Fibroblast of skin of left quadriceps (primary cell): ENCODE data around the gene MAU2.
"Not testable (repeated sequence)": the region's sequence is repeated elsewhere in the genome, so short reads cannot be mapped to it uniquely, and the experiment has no call there.

Experiments
- DNase-seq, 2 experiments: peaks; one replicate each; pipeline ENCODE4 v3.0.0-alpha.2; 2013; ENCODE audit warnings: low read depth in 2 of 2

MAU2 gene

GRCh38 chr19:19347401-19348110 lies 26.9 kb downstream of the MAU2 start:
- no peak for DNase-seq

DNA sequence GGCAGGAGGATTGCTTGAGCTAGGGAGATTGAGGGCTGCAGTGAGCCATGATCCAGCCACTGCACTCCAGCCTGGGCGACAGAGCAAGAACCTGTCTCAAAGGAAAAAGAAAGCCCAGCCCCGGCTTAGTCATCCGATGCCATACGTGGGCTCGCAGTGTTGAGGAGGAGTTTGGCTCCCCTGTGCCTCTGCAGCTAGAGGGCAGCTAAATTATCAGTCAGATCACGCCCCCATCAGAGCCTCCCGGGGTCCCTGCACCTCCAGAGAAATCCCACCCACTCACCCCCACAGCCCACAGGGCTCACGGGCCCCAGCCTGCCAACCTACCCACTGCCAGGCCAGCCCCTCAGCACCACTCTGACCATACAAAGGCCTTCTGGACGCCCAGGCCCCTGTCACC lies 27.6 kb downstream of the MAU2 start:
- DNase-seq, result no peak

DNA sequence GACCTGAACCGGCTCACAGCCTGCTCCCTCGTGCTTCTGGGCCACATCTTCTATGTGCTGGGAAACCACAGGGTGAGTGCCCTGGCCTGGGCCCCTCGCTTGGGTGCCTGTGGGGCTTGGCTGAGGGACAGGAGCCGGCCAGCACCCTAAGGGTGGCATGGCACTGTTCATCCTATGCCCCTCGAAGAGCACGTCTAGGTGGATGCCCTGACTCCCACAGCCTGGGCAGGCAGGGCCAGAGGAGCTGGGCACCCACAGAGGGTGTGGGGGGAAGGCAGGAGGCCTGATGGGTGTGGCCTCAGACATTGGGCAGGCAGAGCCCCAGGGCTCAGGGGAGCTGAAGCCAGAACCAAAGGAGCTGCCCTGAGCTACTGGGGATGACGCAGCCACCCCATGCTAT lies 28.7 kb downstream of the MAU2 start:
- no peak for DNase-seq

DNA sequence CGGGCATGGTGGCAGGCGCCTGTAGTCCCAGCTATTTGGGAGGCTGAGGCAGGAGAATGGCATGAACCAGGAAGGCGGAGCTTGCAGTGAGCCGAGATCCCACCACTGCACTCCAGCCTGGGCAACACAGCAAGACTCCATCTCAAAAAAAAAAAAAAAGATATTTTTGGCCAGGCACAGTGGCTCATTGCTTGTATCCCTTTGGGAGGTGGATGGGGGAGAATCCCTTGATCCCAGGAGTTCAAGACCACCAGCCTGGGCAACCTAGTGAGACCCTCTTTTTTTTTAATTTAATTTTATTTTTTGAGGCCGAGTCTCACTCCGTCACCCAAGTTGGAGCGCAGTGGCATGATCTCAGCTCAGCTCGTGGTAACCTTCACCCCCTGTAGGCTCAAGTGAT lies 30.1 kb downstream of the MAU2 start:
- DNase-seq, result not testable (repeated sequence)

- DNase-seq, result no peak
These were observed 32.2 kb downstream of the MAU2 start for GRCh38 chr19:19352823-19353222.

- no peak for DNase-seq
These were observed 33.4 kb downstream of the MAU2 start for GRCh38 chr19:19354007-19354406.

DNA sequence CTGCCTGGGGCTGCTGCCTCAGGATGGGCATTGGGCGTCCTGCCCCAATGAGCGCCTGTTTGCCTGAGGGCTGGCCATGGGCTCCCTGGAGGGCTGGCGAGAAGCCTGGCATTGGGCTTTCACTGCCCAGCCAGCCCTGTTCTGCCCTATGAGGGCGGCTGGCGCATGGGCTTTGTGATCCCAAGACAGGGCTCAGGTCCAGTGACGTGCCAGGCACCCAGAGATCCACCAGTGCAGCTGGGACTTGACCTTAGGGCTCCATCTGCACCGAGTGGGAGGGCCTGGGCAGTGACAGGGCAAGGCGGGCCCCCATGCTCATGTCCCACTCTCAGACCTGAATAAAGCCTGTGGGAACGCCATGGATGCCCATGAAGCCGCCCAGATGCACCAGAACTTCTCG lies 34.3 kb downstream of the MAU2 start:
- no peak for DNase-seq

- DNase-seq, result no peak
These were observed 35.0 kb downstream of the MAU2 start for GRCh38 chr19:19355606-19356139.

DNA sequence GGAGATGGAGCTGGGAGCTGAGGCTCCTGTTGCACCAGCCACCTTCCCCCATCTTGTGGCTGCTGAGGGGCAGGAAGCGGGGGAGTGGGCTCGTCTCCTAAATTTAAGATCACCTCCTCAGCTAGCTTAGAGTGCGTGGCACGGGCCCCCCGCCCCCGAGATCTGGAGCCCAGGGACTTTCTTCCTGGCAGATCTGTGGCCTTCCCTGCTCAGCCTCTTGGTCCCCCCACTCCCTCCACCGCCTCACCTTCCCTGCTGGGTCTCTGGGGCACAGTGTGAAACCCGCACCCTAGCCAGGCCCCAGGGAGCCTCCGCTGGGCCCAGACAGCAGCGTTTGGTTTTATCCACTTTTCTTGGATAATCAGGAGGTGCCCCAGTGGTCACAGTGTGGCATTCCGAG lies 35.9 kb downstream of the MAU2 start:
- no peak for DNase-seq

GRCh38 chr19:19356901-19357566 lies 36.4 kb downstream of the MAU2 start:
- DNase-seq, result no peak

DNA sequence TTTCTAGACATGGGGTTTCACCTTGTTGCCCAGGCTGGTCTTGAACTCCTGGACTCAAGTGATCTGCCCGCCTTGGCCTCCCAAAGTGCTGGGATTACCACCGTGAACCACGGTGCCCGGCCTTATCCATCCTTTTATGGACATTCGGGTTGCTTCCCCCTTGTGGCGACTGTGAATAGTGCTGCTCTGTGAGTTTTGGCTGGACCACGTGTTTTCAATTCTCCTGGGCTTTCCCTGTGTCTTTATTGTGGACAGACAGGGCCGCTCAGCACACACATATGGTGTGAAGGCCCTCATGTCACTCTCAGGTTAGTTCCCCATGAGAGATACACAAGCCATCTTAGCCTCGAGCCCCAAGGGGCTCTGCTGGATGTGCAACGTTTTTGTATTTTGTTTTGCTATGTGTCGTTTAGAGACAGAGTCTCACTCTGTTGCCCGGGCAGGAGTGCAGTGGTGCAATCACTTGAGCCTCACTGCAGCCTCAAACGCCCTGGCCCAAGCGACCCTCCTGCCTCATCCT lies 40.5 kb downstream of the MAU2 start:
- peak; percentile 66 to 74 for DNase-seq

GRCh38 chr19:19362075-19362474 lies 41.4 kb downstream of the MAU2 start:
- no peak for DNase-seq

GRCh38 chr19:19366434-19367396 lies 46.1 kb downstream of the MAU2 start:
- DNase-seq, result peak; percentile 13 to 20

- DNase-seq, result no peak
These were observed 47.5 kb downstream of the MAU2 start for GRCh38 chr19:19368087-19368486.

DNA sequence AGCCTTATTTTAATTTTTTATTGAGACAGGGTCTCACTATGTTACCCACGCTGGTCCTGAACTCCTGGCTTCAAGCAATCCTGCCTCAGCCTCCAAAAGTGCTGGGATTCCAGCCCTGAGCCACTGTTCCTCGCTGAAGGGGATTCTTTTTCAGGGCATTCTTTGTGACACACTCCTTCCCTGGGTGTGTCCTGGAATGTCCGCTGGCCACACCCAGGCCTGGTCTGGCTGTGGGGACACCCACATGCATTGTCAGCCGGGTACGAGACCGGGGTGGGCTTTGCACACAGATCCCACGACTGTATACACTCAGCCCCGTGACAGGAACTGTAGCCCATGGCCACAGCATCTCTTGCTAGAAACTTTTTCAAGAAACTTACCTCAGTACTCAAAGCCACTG lies 50.4 kb downstream of the MAU2 start:
- DNase-seq, result no peak

DNA sequence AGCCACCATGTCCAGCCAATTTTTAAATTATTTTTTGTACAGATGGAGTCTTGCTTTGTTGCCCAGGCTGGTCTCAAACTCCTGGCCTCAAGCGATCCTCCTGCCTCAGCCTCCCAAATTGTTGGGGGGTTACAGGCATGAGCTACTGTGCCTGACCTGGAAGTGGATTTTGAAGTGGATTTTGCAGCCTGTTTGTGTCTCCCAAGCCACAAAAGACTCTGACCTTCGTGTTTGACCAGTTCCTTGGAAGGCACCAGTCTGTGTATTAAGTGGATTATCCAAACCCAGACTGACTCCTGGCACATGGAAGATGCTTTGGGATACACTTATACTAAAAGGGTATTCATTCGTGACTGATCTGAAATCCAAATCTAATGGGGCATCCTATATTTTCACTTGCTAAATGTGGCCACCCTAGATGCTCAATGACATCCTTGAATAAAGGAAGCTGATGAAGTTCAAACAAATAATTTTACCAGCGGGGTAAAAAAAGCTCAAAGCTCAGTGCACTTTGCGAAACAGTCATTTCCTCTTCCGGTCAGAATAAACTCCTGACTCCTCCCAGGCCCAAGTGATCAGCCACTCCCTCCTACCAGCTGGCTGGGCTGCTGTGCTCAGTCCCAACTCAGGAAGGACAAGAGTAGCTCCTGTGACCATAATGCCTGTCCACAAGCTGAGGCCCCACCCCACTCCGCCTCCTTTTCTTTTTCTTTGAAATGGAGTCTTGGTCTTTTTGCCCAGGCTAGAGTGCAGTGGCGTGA lies 52.2 kb downstream of the MAU2 start:
- DNase-seq, result no peak

GRCh38 chr19:19379527-19379926 lies 58.9 kb downstream of the MAU2 start:
- no peak for DNase-seq

- not testable (repeated sequence) for DNase-seq
These were observed 59.7 kb downstream of the MAU2 start for GRCh38 chr19:19380316-19380715.

DNA sequence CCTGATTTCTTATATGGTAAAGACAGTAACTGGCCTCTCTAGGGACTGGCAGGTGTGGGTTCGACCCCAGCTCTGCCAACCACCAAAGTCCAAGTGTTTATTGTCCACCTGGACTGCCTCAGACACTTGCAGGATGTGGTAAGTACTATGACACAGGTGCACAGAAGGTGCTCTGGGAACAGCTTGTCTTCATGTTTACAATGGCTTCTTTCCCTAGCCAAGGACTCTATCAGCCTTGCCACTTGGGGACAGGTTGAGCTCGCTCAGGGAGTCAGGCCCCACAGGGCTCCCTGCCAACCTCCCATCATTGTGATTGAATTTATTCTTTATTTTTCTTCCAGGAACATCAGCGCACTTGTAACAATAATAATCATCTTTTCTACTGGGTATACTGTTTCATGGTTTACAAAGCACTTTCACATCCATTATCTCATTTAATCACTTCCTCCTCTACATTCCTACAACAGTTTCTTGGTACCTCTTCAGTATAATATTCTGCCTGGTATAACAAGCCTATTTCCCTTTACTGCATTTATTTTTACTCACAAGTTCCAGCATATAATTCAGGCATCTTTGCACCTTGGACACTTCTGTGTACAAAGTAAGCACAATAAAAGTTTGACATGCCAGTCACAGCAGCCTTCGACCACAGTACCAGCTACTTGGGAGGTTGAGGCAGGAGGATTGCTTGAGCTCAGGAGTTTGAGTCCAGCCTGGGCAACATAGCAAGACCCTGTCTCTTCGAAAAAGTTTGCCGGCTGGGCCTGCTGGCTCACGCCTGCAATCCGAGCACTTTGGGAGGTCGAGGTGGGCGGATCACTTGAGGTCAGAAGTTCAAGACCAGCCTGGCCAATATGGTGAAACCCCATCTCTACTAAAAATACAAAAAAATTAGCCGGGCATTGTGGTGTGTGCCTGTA lies 60.6 kb downstream of the MAU2 start:
- DNase-seq, result no peak

DNA sequence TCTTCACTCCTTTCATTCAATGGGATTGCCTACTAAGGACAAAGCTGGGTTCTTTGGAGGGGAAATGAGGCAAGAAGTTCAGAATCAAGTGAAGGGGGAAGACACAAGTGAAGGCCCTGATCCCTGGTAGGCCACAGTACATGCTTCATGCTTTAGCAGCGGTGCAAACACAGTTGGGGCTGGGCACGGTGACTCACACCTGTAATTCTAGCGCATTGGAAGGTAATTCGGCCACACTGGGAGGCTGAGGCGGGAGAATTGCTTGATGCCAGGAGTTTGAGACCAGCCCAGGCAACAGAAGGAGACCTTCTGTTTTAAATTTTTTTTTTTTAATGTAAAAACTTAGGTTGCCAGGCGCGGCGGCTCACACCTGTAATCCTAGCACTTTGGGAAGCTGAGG lies 61.5 kb downstream of the MAU2 start:
- DNase-seq, result no peak
